ENCODE results near the gene DGKQ.

DGKQ gene

GRCh38 chr4:961351-962230 is 11.8 kb downstream of the DGKQ start:
- Histone ChIP-seq H3K4me3 (replicated peaks; ENCODE audit: low read depth, low read length) (no peak overlapping the region), H3K36me3 (ENCODE audit: control insufficient read depth, insufficient read depth, low read length) (peaks cover 8% of the 10 kb centered on the region), H3K27me3 (replicated peaks; ENCODE audit: control insufficient read depth, insufficient read depth, low read length) (no peaks in the 10 kb centered on the region)
- DNase-seq (ENCODE audit: extremely low read depth, insufficient read length): no peak
- TF ChIP-seq, protein P1, sequence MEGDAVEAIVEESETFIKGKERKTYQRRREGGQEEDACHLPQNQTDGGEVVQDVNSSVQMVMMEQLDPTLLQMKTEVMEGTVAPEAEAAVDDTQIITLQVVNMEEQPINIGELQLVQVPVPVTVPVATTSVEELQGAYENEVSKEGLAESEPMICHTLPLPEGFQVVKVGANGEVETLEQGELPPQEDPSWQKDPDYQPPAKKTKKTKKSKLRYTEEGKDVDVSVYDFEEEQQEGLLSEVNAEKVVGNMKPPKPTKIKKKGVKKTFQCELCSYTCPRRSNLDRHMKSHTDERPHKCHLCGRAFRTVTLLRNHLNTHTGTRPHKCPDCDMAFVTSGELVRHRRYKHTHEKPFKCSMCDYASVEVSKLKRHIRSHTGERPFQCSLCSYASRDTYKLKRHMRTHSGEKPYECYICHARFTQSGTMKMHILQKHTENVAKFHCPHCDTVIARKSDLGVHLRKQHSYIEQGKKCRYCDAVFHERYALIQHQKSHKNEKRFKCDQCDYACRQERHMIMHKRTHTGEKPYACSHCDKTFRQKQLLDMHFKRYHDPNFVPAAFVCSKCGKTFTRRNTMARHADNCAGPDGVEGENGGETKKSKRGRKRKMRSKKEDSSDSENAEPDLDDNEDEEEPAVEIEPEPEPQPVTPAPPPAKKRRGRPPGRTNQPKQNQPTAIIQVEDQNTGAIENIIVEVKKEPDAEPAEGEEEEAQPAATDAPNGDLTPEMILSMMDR (IDR thresholded peaks at IDR 0.05; ENCODE audit: insufficient read depth, low read length, poor library complexity, severe bottlenecking): no peak

DNA sequence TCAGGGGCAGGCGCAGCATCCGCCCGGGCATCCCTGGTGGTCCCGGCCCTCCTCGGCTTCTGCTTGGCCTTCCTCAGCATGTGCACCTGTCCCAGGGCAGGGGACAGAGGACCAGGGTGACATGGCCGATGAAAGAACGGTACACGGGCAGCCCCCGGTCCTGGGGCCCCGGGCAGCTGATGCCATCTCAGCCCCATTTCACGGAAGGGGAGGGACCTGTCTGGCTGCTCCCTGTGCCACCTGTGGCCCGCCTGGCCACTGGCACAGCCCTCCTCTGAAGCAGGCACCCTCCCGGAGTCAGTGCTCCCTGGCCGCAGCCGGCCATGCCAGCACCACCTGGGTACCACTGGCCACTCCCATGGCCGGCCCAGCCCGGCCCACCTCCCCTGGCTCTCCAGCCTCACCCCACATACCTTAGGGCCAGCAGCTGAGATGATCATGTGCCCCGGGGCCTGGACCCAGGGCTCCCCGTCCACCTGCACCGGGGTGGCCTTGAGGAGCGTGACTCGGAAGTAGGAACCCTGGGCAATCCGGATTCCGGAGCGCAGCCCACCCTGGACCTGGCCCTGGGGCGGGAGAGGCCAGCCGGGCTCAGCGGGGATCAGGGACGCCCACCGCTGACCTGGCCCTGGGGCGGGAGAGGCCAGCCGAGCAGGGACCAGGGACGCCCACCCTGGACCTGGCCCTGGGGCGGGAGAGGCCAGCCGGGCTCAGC is 12.6 kb downstream of the DGKQ start:
- Histone ChIP-seq H3K4me3 (replicated peaks; ENCODE audit: low read depth, low read length) (no peak overlapping the region), H3K36me3 (ENCODE audit: control insufficient read depth, insufficient read depth, low read length) (peaks cover 8% of the 10 kb centered on the region), H3K27me3 (replicated peaks; ENCODE audit: control insufficient read depth, insufficient read depth, low read length) (no peaks in the 10 kb centered on the region)
- DNase-seq (ENCODE audit: extremely low read depth, insufficient read length): no peak
- TF ChIP-seq, protein P1 (IDR thresholded peaks at IDR 0.05; ENCODE audit: insufficient read depth, low read length, poor library complexity, severe bottlenecking): no peak

DNA sequence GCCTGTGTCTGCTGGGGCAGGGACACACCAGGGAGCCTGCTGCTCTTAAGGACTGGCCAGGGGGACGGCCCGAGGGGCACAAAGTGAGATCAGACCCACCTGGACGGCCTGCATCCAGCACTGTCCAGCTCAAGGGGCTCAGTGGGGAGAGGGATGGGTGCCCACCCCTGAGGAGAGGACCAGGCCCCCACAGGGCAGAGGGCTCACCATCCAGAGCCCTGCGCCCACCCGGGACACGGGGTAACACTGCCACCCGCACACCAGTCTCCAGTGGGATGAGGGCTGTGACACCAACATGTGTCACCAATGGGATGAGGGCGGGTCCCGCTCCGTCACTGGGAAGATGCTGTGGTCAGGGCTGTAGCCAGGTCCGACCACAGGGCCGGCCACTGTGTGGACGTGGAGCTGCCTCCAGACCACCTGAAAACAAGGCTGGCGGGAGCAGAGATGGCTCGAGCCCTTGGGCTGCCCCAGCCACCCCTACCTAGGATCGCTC is 13.2 kb downstream of the DGKQ start:
- no peak overlapping the region for H3K4me3 ChIP-seq (replicated peaks; ENCODE audit: low read depth, low read length)
- TF ChIP-seq, protein P1 (IDR thresholded peaks at IDR 0.05; ENCODE audit: insufficient read depth, low read length, poor library complexity, severe bottlenecking): no peak
- H3K27me3 ChIP-seq (replicated peaks; ENCODE audit: control insufficient read depth, insufficient read depth, low read length): no peaks in the 10 kb centered on the region
- no peak for DNase-seq (ENCODE audit: extremely low read depth, insufficient read length)
- H3K36me3 ChIP-seq (ENCODE audit: control insufficient read depth, insufficient read depth, low read length): peaks cover 10% of the 10 kb centered on the region

- no peak for DNase-seq (ENCODE audit: extremely low read depth, insufficient read length)
- peaks cover 10% of the 10 kb centered on the region for H3K36me3 ChIP-seq (ENCODE audit: control insufficient read depth, insufficient read depth, low read length)
- no peaks in the 10 kb centered on the region for H3K27me3 ChIP-seq (replicated peaks; ENCODE audit: control insufficient read depth, insufficient read depth, low read length)
- TF ChIP-seq, protein P1 (IDR thresholded peaks at IDR 0.05; ENCODE audit: insufficient read depth, low read length, poor library complexity, severe bottlenecking): no peak
- no peak overlapping the region for H3K4me3 ChIP-seq (replicated peaks; ENCODE audit: low read depth, low read length)
Measured at GRCh38 chr4:959338-960139, 13.8 kb downstream of the DGKQ start.

DNA sequence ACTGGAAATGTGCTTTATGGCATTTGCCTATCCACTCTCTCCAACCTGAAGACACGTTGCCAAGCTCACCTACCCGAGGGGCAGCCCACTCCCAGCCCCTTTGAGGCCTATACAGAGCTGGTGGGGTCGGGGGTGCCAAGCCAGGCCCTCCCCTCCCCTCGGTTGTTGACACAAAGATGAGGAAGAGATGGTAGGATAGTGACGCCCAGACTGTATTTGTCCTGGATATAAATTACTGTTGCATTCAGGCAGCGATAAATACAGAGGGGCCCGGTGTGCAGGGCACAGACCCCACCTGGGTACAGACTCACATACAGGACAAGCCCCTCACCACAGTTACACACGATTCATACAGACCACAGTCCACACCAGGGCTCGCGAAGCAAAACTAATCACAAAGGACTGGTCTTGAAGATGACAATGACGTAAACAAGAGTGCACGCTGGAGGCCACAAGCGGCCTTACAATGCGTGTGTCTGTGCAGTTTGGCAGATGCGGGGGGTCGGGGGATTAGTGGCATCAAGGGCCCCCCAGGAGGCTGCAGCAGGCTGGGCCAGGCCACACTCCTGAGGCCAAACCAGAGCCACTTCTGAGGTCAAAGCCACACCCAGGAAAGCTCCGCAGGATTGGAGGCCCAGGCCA is 14.6 kb downstream of the DGKQ start:
- H3K36me3 ChIP-seq (ENCODE audit: control insufficient read depth, insufficient read depth, low read length): peaks cover 10% of the 10 kb centered on the region
- TF ChIP-seq, protein P1 (IDR thresholded peaks at IDR 0.05; ENCODE audit: insufficient read depth, low read length, poor library complexity, severe bottlenecking): no peak
- H3K4me3 ChIP-seq (replicated peaks; ENCODE audit: low read depth, low read length): no peak overlapping the region

More for the DNA sequence above, 14.6 kb downstream of the DGKQ start:
- no peak for DNase-seq (ENCODE audit: extremely low read depth, insufficient read length)
- no peaks in the 10 kb centered on the region for H3K27me3 ChIP-seq (replicated peaks; ENCODE audit: control insufficient read depth, insufficient read depth, low read length)

Measured in GM06990 (cell line).